Stimulated activated CD8-positive, alpha-beta memory T cell treated with anti-CD3 and anti-CD28 coated beads, Interleukin-7, amount 100 ng/mL, for 48 hours (primary cell): ENCODE results near the gene POT1.

ENCODE experiments used
- DNase-seq, 2 donors: peaks; one replicate each; pipeline ENCODE4 v3.0.0-alpha.2; 2020; ENCODE audit warnings: low read depth in 1 of 2; ENCODE audit errors: extremely low read depth in 1 of 2

Gene POT1

DNA sequence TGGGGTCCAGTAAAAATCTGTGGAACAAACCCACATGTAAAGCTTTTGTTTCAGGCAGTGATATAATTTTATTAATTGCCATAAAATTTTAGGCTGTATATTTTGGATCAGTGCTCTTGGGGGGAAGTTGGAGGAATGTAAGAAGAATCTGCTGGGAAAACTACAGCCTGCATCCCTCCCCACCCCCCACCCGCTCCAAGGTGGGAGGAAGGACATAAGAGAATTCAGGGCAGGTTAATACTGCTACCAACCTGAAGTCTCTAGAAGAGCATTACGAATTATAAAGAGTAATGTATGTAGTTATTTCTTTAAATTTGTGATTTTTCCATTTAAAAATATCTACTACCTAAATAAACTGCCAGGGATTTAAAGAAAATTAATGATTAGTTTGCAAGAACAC is 116.9 kb downstream of the POT1 start:
- DNase-seq, result no peak

DNA sequence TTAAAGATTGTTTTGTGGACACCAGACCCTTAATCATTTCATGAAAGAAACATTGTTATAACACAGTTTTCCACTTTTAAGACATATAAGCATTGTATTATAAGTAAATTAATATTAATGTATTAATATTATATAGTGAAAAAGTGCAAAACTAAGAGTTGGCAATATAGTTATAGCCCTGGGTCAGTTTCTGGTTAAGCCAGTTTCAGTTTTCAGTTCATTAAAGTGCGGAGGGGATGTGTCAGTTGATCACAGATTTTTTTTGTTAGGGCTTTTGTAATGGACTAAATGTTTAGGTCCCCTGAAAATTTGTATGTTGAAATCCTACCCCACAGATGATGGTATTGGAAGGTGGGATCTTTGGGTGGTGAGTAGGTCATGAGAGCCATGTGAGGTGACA is 118.3 kb downstream of the POT1 start:
- no peak for DNase-seq

DNA sequence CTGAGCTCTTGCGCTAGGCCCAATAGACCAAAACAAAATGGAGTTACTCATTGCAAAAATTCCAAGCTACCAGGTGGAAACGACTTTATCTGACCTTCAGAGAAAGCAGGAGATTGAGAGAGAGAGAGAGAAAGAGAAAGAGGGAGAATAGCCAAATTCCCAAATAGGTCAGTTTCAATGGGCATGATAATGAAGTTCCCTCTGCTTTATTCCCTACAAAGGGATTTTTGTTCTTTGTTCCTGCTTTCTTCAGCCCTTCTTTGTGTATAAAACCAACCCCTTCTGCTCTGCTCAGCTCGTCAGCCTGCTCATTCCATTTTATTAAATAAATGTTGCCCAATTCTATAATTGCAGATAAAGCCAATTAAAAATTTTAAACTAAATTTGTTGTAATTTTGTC is 119.0 kb downstream of the POT1 start:
- no peak for DNase-seq

- no peak for DNase-seq
Measured at GRCh38 chr7:124808206-124808605, 121.4 kb downstream of the POT1 start.

DNA sequence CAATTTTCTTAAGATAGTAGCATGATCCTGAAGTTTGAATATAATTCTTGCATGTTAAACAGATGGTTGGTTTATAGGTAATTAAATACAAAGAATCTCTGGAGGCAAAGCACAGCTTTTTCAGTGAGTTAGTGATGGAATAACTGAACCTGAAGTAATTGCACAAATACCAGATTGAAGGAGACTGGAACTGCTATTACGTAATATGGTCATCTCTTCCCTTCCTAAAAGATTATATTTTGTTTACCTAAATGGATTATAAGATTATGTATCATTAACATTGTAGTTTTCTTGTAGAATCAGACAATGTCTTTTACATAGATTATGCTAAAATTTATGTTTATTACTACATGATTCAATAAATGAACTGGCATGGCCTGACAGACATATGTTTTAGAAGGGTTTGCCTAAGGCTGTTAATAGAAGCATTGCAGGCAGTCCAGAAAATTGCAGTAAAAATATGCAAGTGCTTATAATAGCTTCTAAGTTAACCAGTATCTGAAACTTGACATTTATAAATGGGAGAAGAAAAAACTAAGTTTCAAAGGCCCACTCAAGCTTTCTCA is 128.2 kb downstream of the POT1 start:
- no peak for DNase-seq

DNA sequence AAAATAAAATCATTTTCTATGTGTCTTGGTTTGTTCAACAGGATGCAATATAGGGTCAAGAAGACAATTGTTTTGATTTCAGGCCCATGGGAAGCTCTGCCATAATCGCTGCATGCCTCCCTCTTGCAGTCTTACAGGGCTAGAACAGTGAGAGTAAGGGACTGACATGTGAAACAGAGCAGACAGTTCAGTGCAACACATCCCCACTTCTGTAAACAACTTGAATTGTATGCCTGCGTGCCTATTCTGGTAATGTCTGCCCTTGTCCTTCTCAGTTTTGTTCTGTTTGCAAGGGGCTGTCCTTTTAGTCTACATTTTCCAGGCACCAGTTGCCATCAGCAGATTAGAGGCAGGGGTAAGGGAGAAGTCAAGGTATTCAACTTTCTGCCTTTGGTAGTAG is 129.2 kb downstream of the POT1 start:
- no peak for DNase-seq

DNA sequence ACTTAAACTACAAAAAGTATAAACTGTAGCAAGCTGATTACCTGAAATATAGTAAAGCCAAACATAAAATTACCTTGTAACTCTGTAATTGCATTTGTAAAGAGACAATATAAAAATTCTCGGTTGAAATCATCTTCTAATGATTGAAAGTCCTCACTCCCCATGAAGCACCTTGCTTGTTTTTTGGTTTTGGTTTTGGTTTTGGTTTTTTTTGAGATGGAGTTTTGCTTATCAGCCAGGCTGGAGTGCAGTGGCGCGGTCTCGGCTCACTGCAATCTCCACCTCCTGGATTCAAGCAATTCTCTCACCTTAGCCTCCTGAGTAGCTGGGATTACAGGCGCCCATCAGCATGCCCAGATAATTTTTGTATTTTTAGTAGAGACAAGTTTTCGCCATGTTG is 130.2 kb downstream of the POT1 start:
- DNase-seq, result no peak

GRCh38 chr7:124796771-124797170 is 132.9 kb downstream of the POT1 start:
- no peak for DNase-seq

- no peak for DNase-seq
Measured at GRCh38 chr7:124792696-124793095, 136.9 kb downstream of the POT1 start.

- DNase-seq, result no peak
Measured at GRCh38 chr7:124792002-124792401, 137.6 kb downstream of the POT1 start.

DNA sequence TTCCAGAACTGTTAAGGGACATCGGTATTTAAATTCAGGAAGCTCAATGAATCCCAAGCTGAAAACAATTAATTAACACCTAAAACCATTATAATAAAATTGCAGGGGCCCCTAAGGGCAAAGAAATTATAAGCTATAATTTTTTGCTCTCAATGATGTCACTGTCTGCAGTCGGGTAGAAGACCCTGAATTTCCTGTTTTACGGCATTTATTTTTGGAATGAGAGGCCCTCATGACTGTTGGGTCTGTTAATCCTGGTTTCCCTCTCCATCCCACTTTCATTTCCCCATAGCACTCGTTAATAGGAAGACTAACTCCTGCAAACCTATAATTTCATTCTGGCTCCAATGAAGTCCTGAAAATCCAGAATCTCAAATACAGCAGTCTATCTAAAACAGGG is 138.2 kb downstream of the POT1 start:
- DNase-seq, result no peak

GRCh38 chr7:124790645-124791044 is 139.0 kb downstream of the POT1 start:
- no peak for DNase-seq

GRCh38 chr7:124785994-124786393 is 143.6 kb downstream of the POT1 start:
- no peak for DNase-seq

- DNase-seq, result no peak
Measured at GRCh38 chr7:124784879-124785818, 144.5 kb downstream of the POT1 start.

- no peak for DNase-seq
Measured at GRCh38 chr7:124783271-124783670, 146.4 kb downstream of the POT1 start.

GRCh38 chr7:124781907-124782734 is 147.5 kb downstream of the POT1 start:
- DNase-seq, result no peak

GRCh38 chr7:124781418-124781817 is 148.2 kb downstream of the POT1 start:
- DNase-seq, result no peak

- DNase-seq, result no peak
Measured at GRCh38 chr7:124780608-124781007, 149.0 kb downstream of the POT1 start.

DNA sequence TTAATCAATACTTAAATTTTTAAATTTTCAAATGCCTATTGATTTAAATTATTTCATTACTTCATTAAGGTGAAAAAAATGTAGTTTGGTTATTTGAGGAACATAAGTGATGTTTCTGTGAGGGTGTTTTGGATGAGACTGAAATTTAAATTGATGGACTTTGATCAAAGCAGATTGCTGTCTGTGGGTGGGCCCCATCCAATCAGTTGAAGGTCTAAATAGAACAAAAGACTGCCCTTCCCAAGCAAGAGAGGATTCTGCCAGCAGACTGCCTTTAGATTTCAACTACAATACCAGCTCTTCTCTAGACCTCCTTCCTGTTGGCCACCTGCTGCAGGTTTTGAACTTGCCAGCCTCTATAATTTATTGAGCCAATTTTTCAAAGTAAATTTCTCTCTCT is 149.6 kb downstream of the POT1 start:
- no peak for DNase-seq

DNA sequence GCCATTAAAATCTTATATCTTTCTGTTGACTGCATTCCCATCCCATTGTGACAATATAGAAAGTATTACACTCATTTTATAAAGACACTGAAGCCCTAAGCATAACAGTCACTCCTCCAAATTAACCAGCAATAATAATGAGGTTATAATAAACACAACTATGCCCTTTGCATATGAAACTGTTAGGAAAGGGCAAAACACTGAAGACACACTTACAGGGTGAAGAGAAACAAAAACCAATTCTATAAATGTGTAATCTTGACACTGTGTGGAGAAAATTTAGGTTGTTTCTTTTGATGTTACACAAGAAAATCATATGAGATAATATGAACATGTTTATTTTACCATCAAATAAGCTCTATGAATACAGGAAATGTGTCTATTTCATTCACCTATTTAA is 150.0 kb downstream of the POT1 start:
- no peak for DNase-seq

- no peak for DNase-seq
Measured at GRCh38 chr7:124779194-124779593, 150.4 kb downstream of the POT1 start.

GRCh38 chr7:124777268-124777667 is 152.4 kb downstream of the POT1 start:
- DNase-seq, result no peak
